ENCODE results near the gene PDGFB.

Gene PDGFB

DNA sequence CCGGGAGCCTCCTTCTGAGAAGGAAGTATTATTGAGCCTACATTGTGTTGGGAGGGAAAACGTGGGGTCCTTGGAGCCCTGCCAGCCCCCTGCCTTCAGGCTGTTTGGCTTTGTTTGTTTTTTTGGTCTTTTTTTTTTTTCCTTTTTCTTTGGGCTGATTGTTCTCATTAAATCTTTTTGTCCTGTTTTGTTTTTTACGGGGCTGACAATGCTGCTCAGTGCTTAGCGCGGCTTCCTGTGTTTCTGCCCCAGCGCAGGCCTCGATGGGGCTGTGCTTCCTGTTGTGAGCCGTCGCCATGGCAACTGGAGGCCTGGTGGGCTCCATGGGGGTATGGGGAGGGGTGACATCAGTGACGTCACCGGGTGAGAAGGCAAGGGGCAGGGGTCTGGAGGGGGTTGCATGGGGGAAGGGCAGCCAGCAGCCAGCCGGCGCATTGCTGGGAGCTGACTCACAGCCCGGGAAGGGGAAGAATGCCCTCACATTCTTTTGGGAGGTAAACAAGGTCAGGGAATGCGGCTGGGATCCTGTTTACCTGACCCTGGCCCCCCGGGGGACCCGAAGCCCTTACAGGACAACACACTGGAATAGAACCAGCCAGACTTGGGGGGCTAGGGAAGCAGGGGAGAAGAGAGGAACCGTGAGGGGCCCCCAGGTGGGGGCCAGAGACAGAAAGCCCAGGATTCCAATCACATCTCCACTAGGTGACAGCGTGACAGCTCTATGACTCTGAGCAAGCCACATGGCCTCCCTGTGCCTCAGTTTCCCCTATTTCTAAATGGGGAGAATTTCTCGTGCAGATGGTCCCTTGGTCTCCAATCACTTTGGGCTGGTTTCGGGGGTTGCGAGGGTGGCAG, 70.1 kb downstream of the PDGFB start:
- peak; percentile 80 for DNase-seq (ENCODE audit: low spot score)

DNA sequence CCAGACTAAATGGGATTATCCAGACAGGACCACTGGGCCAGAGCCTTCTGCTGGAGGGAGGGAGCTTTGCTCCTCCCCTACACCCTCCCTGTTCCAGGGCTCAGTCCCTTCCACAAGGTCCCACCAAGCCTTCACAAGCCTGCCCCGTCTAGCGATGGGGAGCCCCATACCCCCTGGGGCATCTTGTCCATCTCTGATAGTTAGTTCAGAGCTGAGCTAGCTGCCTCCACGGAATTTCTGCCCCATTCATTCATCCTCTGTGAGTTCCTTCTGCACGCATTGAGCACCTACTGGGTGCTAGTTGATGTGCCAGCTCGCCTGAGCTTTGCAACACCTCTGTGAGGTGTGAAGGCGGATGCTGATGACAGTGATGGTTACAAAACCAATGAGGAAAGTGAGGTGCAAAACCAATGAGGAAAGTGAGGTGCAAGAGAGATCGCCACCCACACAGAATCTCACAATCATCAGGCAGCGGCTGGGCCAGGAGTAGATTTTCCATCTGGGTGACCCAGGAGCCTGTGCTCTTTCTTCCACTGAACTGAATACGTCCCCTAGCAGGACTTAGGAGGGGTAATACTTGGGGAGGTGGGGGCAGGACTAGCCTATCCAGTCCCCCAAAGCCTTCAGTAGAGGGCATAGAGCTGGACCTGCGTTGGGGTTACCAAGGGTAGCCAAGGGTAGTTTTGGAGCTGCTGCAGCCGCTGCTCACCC, 70.8 kb downstream of the PDGFB start:
- no peak for DNase-seq (ENCODE audit: low spot score)

Data from left forelimb (tissue), 1 donor.